WTC11 (cell line): ENCODE measurements around the gene DDOST. TPM values are rescaled to one million over a fixed set of nuclear protein-coding genes. Genes with fewer than 3 reads are reported as not detected.

Experiments
- ATAC-seq: fragments of 200-7000 bp; cut with Tn5 transposase; 2 replicates; pipeline ENCODE4 v1.10.0; 2021; ENCODE audit warnings: mild to moderate bottlenecking, moderate library complexity
- CTCF ChIA-PET: fragments of 300-600 bp; sonication (Branson Sonifier 250); formaldehyde crosslinking; loops from one replicate; lab custom pipeline; 2021; ENCODE audit warnings: antibody characterized with exemption; lab: Charles Lee
- POLR2A ChIA-PET: fragments of 350-600 bp; sonication (Branson Sonifier 250); formaldehyde crosslinking; loops from one replicate; lab custom pipeline; 2021; ENCODE audit warnings: antibody characterized with exemption; lab: Charles Lee
- DNase-seq: peaks from one replicate; pipeline ENCODE4 v3.0.0; 2021; ENCODE audit warnings: low spot score
- H3K27ac Mint-ChIP-seq: 2 replicates; pipeline ENCODE4 v1.8.0; 2021; ENCODE audit warnings: mixed read lengths
- H3K27me3 Mint-ChIP-seq: 2 replicates; pipeline ENCODE4 v1.8.0; 2021; ENCODE audit warnings: low read depth, mild to moderate bottlenecking, moderate library complexity, mixed read lengths
- H3K36me3 Mint-ChIP-seq: 2 replicates; pipeline ENCODE4 v1.8.0; 2021; ENCODE audit warnings: mixed read lengths
- H3K4me1 Mint-ChIP-seq: 2 replicates; pipeline ENCODE4 v1.8.0; 2022; ENCODE audit warnings: mixed read lengths
- H3K4me3 Mint-ChIP-seq: 2 replicates; pipeline ENCODE4 v1.8.0; 2021; ENCODE audit warnings: mild to moderate bottlenecking, moderate library complexity, mixed read lengths
- H3K9me3 Mint-ChIP-seq: 2 replicates; pipeline ENCODE4 v1.8.0; 2021; ENCODE audit warnings: mixed read lengths
- ARID4B ChIP-seq: sonication (generic); formaldehyde crosslinking; IDR thresholded peaks from 2 replicates; pipeline ENCODE4 v1.8.0; 2023; ENCODE audit warnings: missing genetic modification reagents, mild to moderate bottlenecking, borderline replicate concordance
- ATF1 ChIP-seq: sonication (generic); formaldehyde crosslinking; IDR thresholded peaks from 2 replicates; pipeline ENCODE4 v1.8.1; 2023; ENCODE audit warnings: mild to moderate bottlenecking, moderate library complexity, missing genetic modification reagents
- ATF3 ChIP-seq: sonication (generic); formaldehyde crosslinking; conservative IDR thresholded peaks from 2 replicates; pipeline ENCODE4 v1.8.1; 2022; ENCODE audit warnings: mild to moderate bottlenecking, missing genetic modification reagents
- GABPB1 ChIP-seq: sonication (generic); formaldehyde crosslinking; IDR thresholded peaks from 2 replicates; pipeline ENCODE4 v1.8.1; 2023; ENCODE audit warnings: mild to moderate bottlenecking, missing genetic modification reagents
- IRF1 ChIP-seq: sonication (generic); formaldehyde crosslinking; IDR thresholded peaks from 2 replicates; pipeline ENCODE4 v1.8.0; 2023; ENCODE audit warnings: missing genetic modification reagents
- JUN ChIP-seq: sonication (generic); formaldehyde crosslinking; IDR thresholded peaks from 2 replicates; pipeline ENCODE4 v1.8.0; 2023; ENCODE audit warnings: mild to moderate bottlenecking, missing genetic modification reagents
- MLX ChIP-seq: sonication (generic); formaldehyde crosslinking; IDR thresholded peaks from 2 replicates; pipeline ENCODE4 v1.8.1; 2023; ENCODE audit warnings: mild to moderate bottlenecking, missing genetic modification reagents, moderate library complexity
- MXD4 ChIP-seq: fragments of 250-450 bp; sonication (Bioruptor Pico); IDR thresholded peaks from 2 replicates; pipeline ENCODE4 v1.8.0; 2021; ENCODE audit warnings: mild to moderate bottlenecking, moderate library complexity, borderline replicate concordance
- NFYB ChIP-seq: sonication (generic); formaldehyde crosslinking; conservative IDR thresholded peaks from 2 replicates; pipeline ENCODE4 v1.8.0; 2022; ENCODE audit warnings: low read depth, missing genetic modification reagents
- RELA ChIP-seq: sonication (generic); formaldehyde crosslinking; IDR thresholded peaks from 2 replicates; pipeline ENCODE4 v1.8.1; 2022; ENCODE audit warnings: missing genetic modification reagents, mild to moderate bottlenecking, borderline replicate concordance
- TEAD1 ChIP-seq: sonication (generic); formaldehyde crosslinking; IDR thresholded peaks from 2 replicates; pipeline ENCODE4 v1.8.0; 2022; ENCODE audit warnings: mild to moderate bottlenecking, missing genetic modification reagents
- TP53 ChIP-seq: sonication (generic); formaldehyde crosslinking; IDR thresholded peaks from 2 replicates; pipeline ENCODE4 v1.8.1; 2023; ENCODE audit warnings: mild to moderate bottlenecking, missing genetic modification reagents
- ZBTB21 ChIP-seq: sonication (generic); formaldehyde crosslinking; IDR thresholded peaks from 2 replicates; pipeline ENCODE4 v1.8.1; 2023; ENCODE audit warnings: mild to moderate bottlenecking, missing genetic modification reagents, borderline replicate concordance
- ZNF138 ChIP-seq: sonication (generic); formaldehyde crosslinking; conservative IDR thresholded peaks from 2 replicates; pipeline ENCODE4 v1.8.1; 2022; ENCODE audit warnings: mild to moderate bottlenecking, moderate library complexity, missing genetic modification reagents
- ZNF219 ChIP-seq: sonication (generic); formaldehyde crosslinking; IDR thresholded peaks from 2 replicates; pipeline ENCODE4 v1.8.0; 2023; ENCODE audit warnings: missing genetic modification reagents, mild to moderate bottlenecking, borderline replicate concordance
- ZNF532 ChIP-seq: fragments of 250-450 bp; sonication (Bioruptor Pico); IDR thresholded peaks from 2 replicates; pipeline ENCODE4 v1.9.0; 2021; ENCODE audit warnings: mild to moderate bottlenecking, borderline replicate concordance
- total RNA-seq: library from RNA; stranded (reverse); gene quantifications from 3 replicates; pipeline ENCODE4 v1.2.3, GENCODE V29; 2021
- TF ChIP-seq, protein P1 (sequence below): sonication (generic); formaldehyde crosslinking; IDR thresholded peaks from 2 replicates; pipeline ENCODE4 v1.8.0; 2022; ENCODE audit warnings: missing genetic modification reagents
- TF ChIP-seq, protein P2 (sequence below): sonication (generic); formaldehyde crosslinking; IDR thresholded peaks from 2 replicates; pipeline ENCODE4 v1.8.0; 2022; ENCODE audit warnings: mild to moderate bottlenecking, missing genetic modification reagents
- TF ChIP-seq, protein P3 (sequence below): fragments of 250-450 bp; sonication (Bioruptor Pico); IDR thresholded peaks from 2 replicates; pipeline ENCODE4 v1.9.0; 2021; ENCODE audit warnings: mild to moderate bottlenecking

DDOST gene
- total RNA-seq, 1 experiment from 2014 or later, result 300 TPM

- CTCF ChIA-PET, result interaction anchor here (2.9 kb wide), 1 partner anchor 37 kb away, joined by 14 read pairs; no protein-coding TSS in a partner anchor
- H3K9me3 Mint-ChIP-seq, result no peaks in the 10 kb centered on the region
- peaks cover 39% of the 10 kb centered on the region for H3K4me1 Mint-ChIP-seq
- H3K27me3 Mint-ChIP-seq, result no peaks in the 10 kb centered on the region
- POLR2A ChIA-PET, result interaction anchor here (0.6 kb wide), 1 partner anchor 84 kb away, joined by 3 read pairs; no protein-coding TSS in a partner anchor
- ATAC-seq (no peak; the same call in 1 of the 2 replicates), DNase-seq (no peak)
- H3K36me3 Mint-ChIP-seq, result no peaks in the 10 kb centered on the region
- no peak overlapping the region for H3K4me3 Mint-ChIP-seq
- H3K27ac Mint-ChIP-seq, result no peak overlapping the region
- TF ChIP-seq IRF1 (CRISPR knock-in tag), result no peak
- TF ChIP-seq TEAD1 (CRISPR knock-in tag), result no peak
- TF ChIP-seq ARID4B (CRISPR knock-in tag), result no peak
- no peak for TF ChIP-seq ZNF138 (CRISPR knock-in tag)
- TF ChIP-seq NFYB (CRISPR knock-in tag), result no peak
- TF ChIP-seq TP53 (CRISPR knock-in tag), result no peak
- TF ChIP-seq, protein P1, sequence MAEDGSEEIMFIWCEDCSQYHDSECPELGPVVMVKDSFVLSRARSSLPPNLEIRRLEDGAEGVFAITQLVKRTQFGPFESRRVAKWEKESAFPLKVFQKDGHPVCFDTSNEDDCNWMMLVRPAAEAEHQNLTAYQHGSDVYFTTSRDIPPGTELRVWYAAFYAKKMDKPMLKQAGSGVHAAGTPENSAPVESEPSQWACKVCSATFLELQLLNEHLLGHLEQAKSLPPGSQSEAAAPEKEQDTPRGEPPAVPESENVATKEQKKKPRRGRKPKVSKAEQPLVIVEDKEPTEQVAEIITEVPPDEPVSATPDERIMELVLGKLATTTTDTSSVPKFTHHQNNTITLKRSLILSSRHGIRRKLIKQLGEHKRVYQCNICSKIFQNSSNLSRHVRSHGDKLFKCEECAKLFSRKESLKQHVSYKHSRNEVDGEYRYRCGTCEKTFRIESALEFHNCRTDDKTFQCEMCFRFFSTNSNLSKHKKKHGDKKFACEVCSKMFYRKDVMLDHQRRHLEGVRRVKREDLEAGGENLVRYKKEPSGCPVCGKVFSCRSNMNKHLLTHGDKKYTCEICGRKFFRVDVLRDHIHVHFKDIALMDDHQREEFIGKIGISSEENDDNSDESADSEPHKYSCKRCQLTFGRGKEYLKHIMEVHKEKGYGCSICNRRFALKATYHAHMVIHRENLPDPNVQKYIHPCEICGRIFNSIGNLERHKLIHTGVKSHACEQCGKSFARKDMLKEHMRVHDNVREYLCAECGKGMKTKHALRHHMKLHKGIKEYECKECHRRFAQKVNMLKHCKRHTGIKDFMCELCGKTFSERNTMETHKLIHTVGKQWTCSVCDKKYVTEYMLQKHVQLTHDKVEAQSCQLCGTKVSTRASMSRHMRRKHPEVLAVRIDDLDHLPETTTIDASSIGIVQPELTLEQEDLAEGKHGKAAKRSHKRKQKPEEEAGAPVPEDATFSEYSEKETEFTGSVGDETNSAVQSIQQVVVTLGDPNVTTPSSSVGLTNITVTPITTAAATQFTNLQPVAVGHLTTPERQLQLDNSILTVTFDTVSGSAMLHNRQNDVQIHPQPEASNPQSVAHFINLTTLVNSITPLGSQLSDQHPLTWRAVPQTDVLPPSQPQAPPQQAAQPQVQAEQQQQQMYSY (CRISPR knock-in tag), result no peak
- no peak for TF ChIP-seq MXD4 (CRISPR knock-in tag)
- TF ChIP-seq RELA (CRISPR knock-in tag), result no peak
- TF ChIP-seq, protein P2, sequence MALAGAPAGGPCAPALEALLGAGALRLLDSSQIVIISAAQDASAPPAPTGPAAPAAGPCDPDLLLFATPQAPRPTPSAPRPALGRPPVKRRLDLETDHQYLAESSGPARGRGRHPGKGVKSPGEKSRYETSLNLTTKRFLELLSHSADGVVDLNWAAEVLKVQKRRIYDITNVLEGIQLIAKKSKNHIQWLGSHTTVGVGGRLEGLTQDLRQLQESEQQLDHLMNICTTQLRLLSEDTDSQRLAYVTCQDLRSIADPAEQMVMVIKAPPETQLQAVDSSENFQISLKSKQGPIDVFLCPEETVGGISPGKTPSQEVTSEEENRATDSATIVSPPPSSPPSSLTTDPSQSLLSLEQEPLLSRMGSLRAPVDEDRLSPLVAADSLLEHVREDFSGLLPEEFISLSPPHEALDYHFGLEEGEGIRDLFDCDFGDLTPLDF, result no peak
- no peak for TF ChIP-seq GABPB1
- no peak for TF ChIP-seq JUN (CRISPR knock-in tag)
- no peak for TF ChIP-seq MLX
- no peak for TF ChIP-seq ZNF219 (CRISPR knock-in tag)
- no peak for TF ChIP-seq ZBTB21 (CRISPR knock-in tag)
- no peak for TF ChIP-seq ATF3 (CRISPR knock-in tag)
- TF ChIP-seq, protein P3, sequence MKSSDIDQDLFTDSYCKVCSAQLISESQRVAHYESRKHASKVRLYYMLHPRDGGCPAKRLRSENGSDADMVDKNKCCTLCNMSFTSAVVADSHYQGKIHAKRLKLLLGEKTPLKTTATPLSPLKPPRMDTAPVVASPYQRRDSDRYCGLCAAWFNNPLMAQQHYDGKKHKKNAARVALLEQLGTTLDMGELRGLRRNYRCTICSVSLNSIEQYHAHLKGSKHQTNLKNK (CRISPR knock-in tag), result no peak
- no peak for TF ChIP-seq ATF1 (CRISPR knock-in tag)
- TF ChIP-seq ZNF532 (CRISPR knock-in tag), result no peak
Observed at GRCh38 chr1:20612221-20612746, 48.9 kb downstream of the DDOST start.
